ENCODE results near the gene MTCL1.

MTCL1 gene

GRCh38 chr18:8776013-8776943 is 70.9 kb downstream of the MTCL1 start:
- no peak for DNase-seq

GRCh38 chr18:8777846-8778245 is 72.5 kb downstream of the MTCL1 start:
- no peak for DNase-seq

- no peak for DNase-seq
Observed at GRCh38 chr18:8778386-8778785, 73.0 kb downstream of the MTCL1 start.

- DNase-seq = no peak
Observed at GRCh38 chr18:8778824-8779223, 73.5 kb downstream of the MTCL1 start.

GRCh38 chr18:8779251-8779650 is 73.9 kb downstream of the MTCL1 start:
- DNase-seq = no peak

GRCh38 chr18:8780227-8780626 is 74.9 kb downstream of the MTCL1 start:
- no peak for DNase-seq

- no peak for DNase-seq
Observed at GRCh38 chr18:8781671-8782070, 76.3 kb downstream of the MTCL1 start.

GRCh38 chr18:8783335-8783993 is 78.1 kb downstream of the MTCL1 start:
- no peak for DNase-seq

GRCh38 chr18:8783994-8784530 is 78.7 kb downstream of the MTCL1 start:
- no peak for DNase-seq

- no peak for DNase-seq
Observed at GRCh38 chr18:8785261-8785660, 79.9 kb downstream of the MTCL1 start.

GRCh38 chr18:8785855-8786482 is 80.6 kb downstream of the MTCL1 start:
- no peak for DNase-seq

GRCh38 chr18:8786483-8787370 is 81.4 kb downstream of the MTCL1 start:
- DNase-seq = no peak

GRCh38 chr18:8787371-8787670 is 82.0 kb downstream of the MTCL1 start:
- DNase-seq = no peak

- no peak for DNase-seq
Observed at GRCh38 chr18:8787794-8788193, 82.4 kb downstream of the MTCL1 start.

GRCh38 chr18:8788503-8789429 is 83.4 kb downstream of the MTCL1 start:
- DNase-seq = no peak

GRCh38 chr18:8791171-8791651 is 85.9 kb downstream of the MTCL1 start:
- no peak for DNase-seq

- DNase-seq = no peak
Observed at GRCh38 chr18:8792688-8793316, 87.4 kb downstream of the MTCL1 start.

- DNase-seq = no peak
Observed at GRCh38 chr18:8793445-8794155, 88.2 kb downstream of the MTCL1 start.

- no peak for DNase-seq
Observed at GRCh38 chr18:8794156-8794933, 89.0 kb downstream of the MTCL1 start.
